H9 (cell line): ENCODE measurements around the gene HSPA5. TPM values are rescaled to one million over a fixed set of nuclear protein-coding genes. Genes with fewer than 3 reads are reported as not detected.

Experiments used
- DNase-seq: peaks from one replicate; pipeline ENCODE4 v3.0.0-alpha.2; 2017
- H2AFZ ChIP-seq: one replicate; pipeline ENCODE4 v1.6.1; 2013; ENCODE audit warnings: mild to moderate bottlenecking, low read length, control low read depth, moderate library complexity
- H2AK5ac ChIP-seq: 2 replicates; pipeline ENCODE4 v1.6.1; 2013; ENCODE audit warnings: low read length, control low read depth, mixed read lengths; ENCODE audit not compliant: insufficient read length
- H2BK120ac ChIP-seq: one replicate; pipeline ENCODE4 v1.6.1; 2013; ENCODE audit warnings: low read depth, mild to moderate bottlenecking, low read length, control low read depth, inconsistent platforms; ENCODE audit not compliant: poor library complexity, severe bottlenecking
- H2BK12ac ChIP-seq: 2 replicates; pipeline ENCODE4 v1.6.1; 2013; ENCODE audit warnings: low read length, control low read depth, mixed read lengths, low read depth; ENCODE audit not compliant: insufficient read length
- H2BK15ac ChIP-seq: 2 replicates; pipeline ENCODE4 v1.6.1; 2013; ENCODE audit warnings: low read depth, low read length, control low read depth
- H2BK20ac ChIP-seq: one replicate; pipeline ENCODE4 v1.6.1; 2013; ENCODE audit warnings: low read depth, mild to moderate bottlenecking, low read length, control low read depth, inconsistent platforms; ENCODE audit not compliant: poor library complexity, severe bottlenecking
- H2BK5ac ChIP-seq: 2 replicates; pipeline ENCODE4 v1.6.1; 2013; ENCODE audit warnings: low read length, control low read depth, mixed read lengths; ENCODE audit not compliant: insufficient read length
- H3K14ac ChIP-seq: 2 replicates; pipeline ENCODE4 v1.6.1; 2013; ENCODE audit warnings: low read length, control low read depth; ENCODE audit not compliant: insufficient read depth
- H3K18ac ChIP-seq: 2 replicates; pipeline ENCODE4 v1.6.1; 2013; ENCODE audit warnings: low read depth, mild to moderate bottlenecking, mixed read lengths, low read length, control low read depth; ENCODE audit not compliant: insufficient read length
- H3K23ac ChIP-seq: 2 replicates; pipeline ENCODE4 v1.6.1; 2013; ENCODE audit warnings: low read length, control low read depth, mixed read lengths, low read depth; ENCODE audit not compliant: insufficient read length
- H3K23me2 ChIP-seq: 2 replicates; pipeline ENCODE4 v1.6.1; 2013; ENCODE audit warnings: low read depth, mild to moderate bottlenecking, mixed read lengths, low read length, control low read depth; ENCODE audit not compliant: insufficient read length, poor library complexity, severe bottlenecking
- H3K27ac ChIP-seq: 2 replicates; pipeline ENCODE4 v1.5.1; 2013; ENCODE audit warnings: low read length, control low read depth, mixed read lengths, low read depth; ENCODE audit not compliant: insufficient read length
- H3K27me3 ChIP-seq: 2 replicates; pipeline ENCODE4 v1.6.1; 2013; ENCODE audit warnings: low read length, control low read depth, inconsistent platforms; ENCODE audit not compliant: insufficient read depth
- H3K4ac ChIP-seq: 2 replicates; pipeline ENCODE4 v1.6.1; 2013; ENCODE audit warnings: low read depth, mild to moderate bottlenecking, control low read depth, inconsistent platforms, low read length, moderate library complexity
- H3K4me1 ChIP-seq: 2 replicates; pipeline ENCODE4 v1.6.1; 2013; ENCODE audit warnings: low read length, control low read depth, inconsistent platforms; ENCODE audit not compliant: insufficient read depth
- H3K4me2 ChIP-seq: 2 replicates; pipeline ENCODE4 v1.6.1; 2013; ENCODE audit warnings: low read length, control low read depth, mixed read lengths; ENCODE audit not compliant: insufficient read length, insufficient read depth
- H3K56ac ChIP-seq: 2 replicates; pipeline ENCODE4 v1.6.1; 2013; ENCODE audit warnings: low read depth, mild to moderate bottlenecking, mixed read lengths, low read length, control low read depth; ENCODE audit not compliant: insufficient read length
- H3K79me1 ChIP-seq: 2 replicates; pipeline ENCODE4 v1.6.1; 2013; ENCODE audit warnings: low read depth, mild to moderate bottlenecking, moderate library complexity, low read length, control low read depth, inconsistent platforms; ENCODE audit not compliant: insufficient read depth, poor library complexity, severe bottlenecking
- H3K79me2 ChIP-seq: 2 replicates; pipeline ENCODE4 v1.6.1; 2013; ENCODE audit warnings: low read length, control low read depth, inconsistent platforms; ENCODE audit not compliant: insufficient read depth
- H3K9ac ChIP-seq: 2 replicates; pipeline ENCODE4 v1.6.1; 2013; ENCODE audit warnings: low read length, control low read depth, mixed read lengths; ENCODE audit not compliant: insufficient read length; ENCODE audit errors: extremely low read depth
- H3K9me3 ChIP-seq: one replicate; pipeline ENCODE4 v1.6.1; 2013; ENCODE audit warnings: low read depth, low read length, inconsistent platforms; ENCODE audit not compliant: control insufficient read depth
- H3T11ph ChIP-seq: one replicate; pipeline ENCODE4 v1.6.1; 2013; ENCODE audit warnings: mild to moderate bottlenecking, low read length, control low read depth, inconsistent platforms
- H4K20me1 ChIP-seq: one replicate; pipeline ENCODE4 v1.6.1; 2013; ENCODE audit not compliant: control insufficient read depth, insufficient read length, insufficient read depth
- H4K5ac ChIP-seq: 2 replicates; pipeline ENCODE4 v1.6.1; 2013; ENCODE audit warnings: low read depth, mild to moderate bottlenecking, mixed read lengths, low read length, control low read depth; ENCODE audit not compliant: insufficient read length
- H4K8ac ChIP-seq: replicated peaks from 2 replicates; pipeline ENCODE4 v1.6.1; 2013; ENCODE audit warnings: low read length, control low read depth, mixed read lengths, low read depth; ENCODE audit not compliant: insufficient read length
- H4K91ac ChIP-seq: 2 replicates; pipeline ENCODE4 v1.6.1; 2013; ENCODE audit warnings: low read depth, mild to moderate bottlenecking, moderate library complexity, mixed read lengths, low read length, control low read depth; ENCODE audit not compliant: insufficient read length
- H3K27ac Mint-ChIP-seq, 3 experiments: 2 replicates in 2 of 3; 3 replicates in 1 of 3; pipeline ENCODE4 v1.8.0; 2020 to 2021; ENCODE audit warnings: mixed read lengths in 3 of 3, mild to moderate bottlenecking in 1 of 3, moderate library complexity in 1 of 3
- H3K27me3 Mint-ChIP-seq: 2 replicates; pipeline ENCODE4 v1.8.0; 2021; ENCODE audit warnings: low read depth, mild to moderate bottlenecking, moderate library complexity, mixed read lengths
- H3K36me3 Mint-ChIP-seq, 3 experiments: 2 replicates in 2 of 3; 3 replicates in 1 of 3; pipeline ENCODE4 v1.8.0; 2020 to 2021; ENCODE audit warnings: low read depth in 3 of 3, mixed read lengths in 3 of 3; ENCODE audit not compliant: insufficient read depth in 1 of 3
- H3K4me1 Mint-ChIP-seq, 2 experiments: 2 replicates each; pipeline ENCODE4 v1.8.0; 2020; ENCODE audit warnings: mixed read lengths in 2 of 2
- H3K4me3 Mint-ChIP-seq, 2 experiments: 2 replicates in 1 of 2; 3 replicates in 1 of 2; pipeline ENCODE4 v1.8.0; 2020 to 2021; ENCODE audit warnings: mild to moderate bottlenecking in 2 of 2, mixed read lengths in 2 of 2, moderate library complexity in 1 of 2
- H3K9me3 Mint-ChIP-seq, 2 experiments: 2 replicates in 1 of 2; 3 replicates in 1 of 2; pipeline ENCODE4 v1.8.0; 2020; ENCODE audit warnings: mild to moderate bottlenecking in 2 of 2, mixed read lengths in 2 of 2, moderate library complexity in 1 of 2
- CTCF ChIP-seq: fragments of 200-600 bp; sonication (generic); conservative IDR thresholded peaks from 3 replicates; pipeline ENCODE4 v1.8.0; 2021; ENCODE audit warnings: antibody characterized with exemption, mild to moderate bottlenecking
- WGBS: extraction: QIAGEN DNeasy Blood & Tissue Kit; methylation state at CpG from one replicate; pipeline ENCODE4 v1.1.7; 2013; ENCODE audit warnings: missing lambda C conversion rate, low lambda C conversion rate, mixed read lengths; ENCODE audit not compliant: insufficient read length; ENCODE audit errors: extremely low coverage; 5-methylcytosine and 5-hydroxymethylcytosine counted together
- total RNA-seq: library from RNA; stranded (reverse); gene quantifications from 2 replicates; pipeline ENCODE4 v1.2.1, GENCODE V29; 2021

HSPA5 gene
- total RNA-seq, 1 experiment from 2014 or later: 240 TPM

GRCh38 chr9:125284855-125285254, 43.7 kb upstream of the HSPA5 start:
- Histone ChIP-seq H4K8ac (no peak overlapping the region), H3K23me2 (no peaks in the 10 kb centered on the region), H3K4ac (no peak overlapping the region), H2AFZ (no peak overlapping the region), H2BK20ac (no peak overlapping the region), H2BK12ac (no peak overlapping the region), H2BK120ac (no peak overlapping the region), H3K14ac (no peak overlapping the region), H4K91ac (no peak overlapping the region), H3K79me1 (no peaks in the 10 kb centered on the region), H3K18ac (no peak overlapping the region), H3K27ac (no peak overlapping the region), H4K5ac (no peak overlapping the region), H3K4me2 (no peak overlapping the region), H3K9ac (no peak overlapping the region), H3K4me1 (no peaks in the 10 kb centered on the region), H2BK15ac (no peak overlapping the region), H3K9me3 (no peaks in the 10 kb centered on the region), H3K56ac (no peak overlapping the region), H4K20me1 (no peaks in the 10 kb centered on the region), H3T11ph (no peak overlapping the region), H3K79me2 (no peaks in the 10 kb centered on the region; the same call in 1 of the 2 replicates), H2AK5ac (no peak overlapping the region), H3K23ac (no peak overlapping the region), H3K27me3 (no peaks in the 10 kb centered on the region), H2BK5ac (no peak overlapping the region)
- Mint-ChIP-seq H3K27me3 (no peaks in the 10 kb centered on the region), H3K36me3 (no peaks in the 10 kb centered on the region), H3K4me1 (no peaks in the 10 kb centered on the region), H3K27ac (no peak overlapping the region), H3K9me3 (no peaks in the 10 kb centered on the region), H3K4me3 (no peak overlapping the region)
- TF ChIP-seq CTCF: no peak
- WGBS: no CpG with 5 or more reads among the region's 3 CpGs
- DNase-seq: no peak
